Naive thymus-derived CD4-positive, alpha-beta T cell (primary cell): ENCODE data around the gene MFNG. TPM values are rescaled to one million over a fixed set of nuclear protein-coding genes. Genes with fewer than 3 reads are reported as not detected.
A peak's percentile ranks its signal among the peaks of the same experiment; 100 is the strongest.

Source experiments
- ATAC-seq: fragments of 150-1000 bp; cut with Tn5 transposase; 2 replicates; pipeline ENCODE4 v1.10.0; 2021; ENCODE audit warnings: mild to moderate bottlenecking, moderate library complexity
- CTCF ChIA-PET: fragments of 350-600 bp; sonication (Branson Sonifier 250); formaldehyde crosslinking; loops from one replicate; lab custom pipeline; 2021; ENCODE audit warnings: antibody characterized with exemption; lab: Charles Lee
- POLR2A ChIA-PET: fragments of 350-600 bp; sonication (Branson Sonifier 250); formaldehyde crosslinking; loops from one replicate; lab custom pipeline; 2021; ENCODE audit warnings: antibody characterized with exemption, inconsistent platforms; lab: Charles Lee
- DNase-seq, 9 donors: peaks; one replicate each; pipeline versions ENCODE4 v3.0.0 to v3.0.0-alpha.2; 2020 to 2022; ENCODE audit warnings: mixed read lengths in 1 of 9
- H3K27ac ChIP-seq: one replicate; pipeline ENCODE4 v1.7.0; 2013; ENCODE audit warnings: mild to moderate bottlenecking, low read depth, low read length, moderate library complexity
- H3K27me3 ChIP-seq, 2 donors: one replicate each; pipeline ENCODE4 v1.7.0; 2013; ENCODE audit warnings: low read length in 2 of 2, mild to moderate bottlenecking in 2 of 2, moderate library complexity in 2 of 2; ENCODE audit not compliant: control insufficient read depth in 2 of 2, insufficient read depth in 2 of 2
- H3K36me3 ChIP-seq, 3 experiments: 1 replicate in 2 of 3; 2 replicates in 1 of 3; pipeline ENCODE4 v1.7.0; 2013; ENCODE audit warnings: low read length in 3 of 3, mild to moderate bottlenecking in 3 of 3, moderate library complexity in 1 of 3; ENCODE audit not compliant: insufficient read depth in 3 of 3, control insufficient read depth in 2 of 3
- H3K4me1 ChIP-seq, 2 donors: one replicate each; pipeline ENCODE4 v1.7.0; 2013; ENCODE audit warnings: low read length in 2 of 2, mild to moderate bottlenecking in 2 of 2, moderate library complexity in 1 of 2; ENCODE audit not compliant: control insufficient read depth in 2 of 2, insufficient read depth in 2 of 2
- H3K4me3 ChIP-seq: 2 replicates; pipeline ENCODE4 v1.7.0; 2013; ENCODE audit warnings: mild to moderate bottlenecking, low read length
- H3K9me3 ChIP-seq, 3 experiments: 1 replicate in 2 of 3; 2 replicates in 1 of 3; pipeline ENCODE4 v1.7.0; 2013; ENCODE audit warnings: low read length in 3 of 3; ENCODE audit not compliant: control insufficient read depth in 2 of 3
- H3K27ac Mint-ChIP-seq, 9 donors: one replicate each; pipeline ENCODE4 v1.8.0; 2020 to 2022; ENCODE audit warnings: mixed read lengths in 9 of 9, mild to moderate bottlenecking in 8 of 9, moderate library complexity in 5 of 9, inconsistent platforms in 2 of 9
- H3K27me3 Mint-ChIP-seq, 5 donors: one replicate each; pipeline ENCODE4 v1.8.0; 2021 to 2022; ENCODE audit warnings: mixed read lengths in 5 of 5, mild to moderate bottlenecking in 1 of 5
- H3K36me3 Mint-ChIP-seq, 5 donors: one replicate each; pipeline ENCODE4 v1.8.0; 2020 to 2022; ENCODE audit warnings: mixed read lengths in 5 of 5, mild to moderate bottlenecking in 3 of 5, inconsistent platforms in 1 of 5
- H3K4me1 Mint-ChIP-seq, 7 donors: one replicate each; pipeline ENCODE4 v1.8.0; 2020 to 2022; ENCODE audit warnings: mixed read lengths in 7 of 7, mild to moderate bottlenecking in 3 of 7, inconsistent platforms in 1 of 7
- H3K4me3 Mint-ChIP-seq, 10 donors: one replicate each; pipeline ENCODE4 v1.8.0; 2020 to 2022; ENCODE audit warnings: mild to moderate bottlenecking in 10 of 10, mixed read lengths in 10 of 10, moderate library complexity in 6 of 10, inconsistent platforms in 2 of 10
- H3K9me3 Mint-ChIP-seq, 11 donors: one replicate each; pipeline ENCODE4 v1.8.0; 2020 to 2022; ENCODE audit warnings: mixed read lengths in 11 of 11, mild to moderate bottlenecking in 4 of 11, inconsistent platforms in 1 of 11, moderate library complexity in 1 of 11
- intact Hi-C, 2 donors: fragments of 100-400 bp; cut with micrococcal nuclease; formaldehyde crosslinking; loops; one replicate each; pipeline ENCODE4 v1.15.1; 2023
- polyA plus RNA-seq, 2 donors: library from polyadenylated mRNA; unstranded; fragments of 300-500 nt; fragmentation: Illumina TruSeq; gene quantifications; one replicate each; pipeline ENCODE4 v1.2.3, GENCODE V29; 2021
- total RNA-seq, 6 experiments: library from RNA in 5 of 6; stranded (reverse) in 5 of 6; gene quantifications; 1 replicate in 5 of 6; 2 replicates in 1 of 6; pipeline ENCODE4 v1.2.3 and lab custom pipeline; 2021 to 2026

MFNG gene
- total and polyA plus RNA-seq, 7 experiments from 2014 or later: 146 to 449 (median 216) TPM

GRCh38 chr22:37521236-37521739, 35.1 kb upstream of the MFNG start:
- H3K27ac ChIP-seq: no peak overlapping the region
- peak overlapping the region in 7 of 10 donors; percentile 16 to 77 (median 42) for H3K4me3 Mint-ChIP-seq
- CTCF ChIA-PET: no interaction called here
- H3K9me3 ChIP-seq: no peaks in the 10 kb centered on the region
- H3K9me3 Mint-ChIP-seq: no peaks in the 10 kb centered on the region
- H3K27me3 ChIP-seq: peaks cover 0 to 8% of the 10 kb centered on the region in 2 donors
- ATAC-seq (no peak), DNase-seq (no peak)
- H3K4me1 Mint-ChIP-seq: peaks cover 6 to 16% (median 9%) of the 10 kb centered on the region in 7 donors
- peaks cover 24 to 69% (median 34%) of the 10 kb centered on the region in 5 donors for H3K27me3 Mint-ChIP-seq
- H3K36me3 Mint-ChIP-seq: no peaks in the 10 kb centered on the region
- H3K4me3 ChIP-seq: no peak overlapping the region
- H3K4me1 ChIP-seq: peaks cover 4 to 6% of the 10 kb centered on the region in 2 donors
- no peak overlapping the region for H3K27ac Mint-ChIP-seq
- intact Hi-C loops: no loop called here
- POLR2A ChIA-PET: no interaction called here
- no peaks in the 10 kb centered on the region for H3K36me3 ChIP-seq

- Histone ChIP-seq H3K36me3 (no peaks in the 10 kb centered on the region), H3K9me3 (no peaks in the 10 kb centered on the region), H3K4me3 (no peak overlapping the region), H3K27ac (no peak overlapping the region), H3K27me3 (peaks cover 0 to 8% of the 10 kb centered on the region in 2 donors), H3K4me1 (peaks cover 4 to 6% of the 10 kb centered on the region in 2 donors)
- peaks cover 6 to 16% (median 7%) of the 10 kb centered on the region in 7 donors for H3K4me1 Mint-ChIP-seq
- ATAC-seq: no peak
- H3K27ac Mint-ChIP-seq: no peak overlapping the region
- intact Hi-C loops: no loop called here
- no peaks in the 10 kb centered on the region for H3K36me3 Mint-ChIP-seq
- POLR2A ChIA-PET: no interaction called here
- CTCF ChIA-PET: no interaction called here
- peaks cover 24 to 70% (median 34%) of the 10 kb centered on the region in 5 donors for H3K27me3 Mint-ChIP-seq
- no peak for DNase-seq
- peak overlapping the region in 9 of 10 donors; percentile 44 to 77 (median 59) for H3K4me3 Mint-ChIP-seq
- no peaks in the 10 kb centered on the region for H3K9me3 Mint-ChIP-seq
Measured at GRCh38 chr22:37520776-37521191, 34.6 kb upstream of the MFNG start.

- H3K36me3 ChIP-seq: no peaks in the 10 kb centered on the region
- peaks cover 6 to 16% (median 7%) of the 10 kb centered on the region in 7 donors for H3K4me1 Mint-ChIP-seq
- no peaks in the 10 kb centered on the region for H3K9me3 ChIP-seq
- peaks cover 24 to 76% (median 34%) of the 10 kb centered on the region in 5 donors for H3K27me3 Mint-ChIP-seq
- no peaks in the 10 kb centered on the region for H3K36me3 Mint-ChIP-seq
- CTCF ChIA-PET: no interaction called here
- intact Hi-C loops: no loop called here
- ATAC-seq (peak; percentile 68), DNase-seq (peak in 1 of 9 donors; percentile 34)
- peak within 1 kb of the TSS in 5 of 9 donors; percentile 11 to 78 (median 27) for H3K27ac Mint-ChIP-seq
- H3K4me3 ChIP-seq: peak within 1 kb of the TSS; percentile 43
- no peaks in the 10 kb centered on the region for H3K9me3 Mint-ChIP-seq
- POLR2A ChIA-PET: no interaction called here
- H3K4me1 ChIP-seq: peaks cover 4 to 6% of the 10 kb centered on the region in 2 donors
- H3K4me3 Mint-ChIP-seq: peak within 1 kb of the TSS; percentile 65 to 93 (median 82)
- no peak within 1 kb of the TSS for H3K27ac ChIP-seq
- H3K27me3 ChIP-seq: peaks cover 0 to 8% of the 10 kb centered on the region in 2 donors
Measured at GRCh38 chr22:37519268-37520195, 33.3 kb upstream of the MFNG start, which contains the start of gene CARD10. Gene CARD10 (minus strand): TSS chr22:37519415. CDS start chr22:37519200, 215 bp downstream.

GRCh38 chr22:37518509-37519267, 32.5 kb upstream of the MFNG start:
- DNase-seq (no peak), ATAC-seq (peak; percentile 20)
- peaks cover 24 to 77% (median 30%) of the 10 kb centered on the region in 5 donors for H3K27me3 Mint-ChIP-seq
- H3K9me3 Mint-ChIP-seq: no peaks in the 10 kb centered on the region
- Histone ChIP-seq H3K9me3 (no peaks in the 10 kb centered on the region), H3K27ac (no peak overlapping the region), H3K4me1 (peaks cover 4 to 6% of the 10 kb centered on the region in 2 donors), H3K4me3 (peak overlapping the region; percentile 30), H3K36me3 (no peaks in the 10 kb centered on the region), H3K27me3 (peaks cover 0 to 8% of the 10 kb centered on the region in 2 donors)
- H3K36me3 Mint-ChIP-seq: no peaks in the 10 kb centered on the region
- H3K4me1 Mint-ChIP-seq: peaks cover 6 to 16% (median 7%) of the 10 kb centered on the region in 7 donors
- peak overlapping the region in 5 of 9 donors; percentile 11 to 78 (median 27) for H3K27ac Mint-ChIP-seq
- POLR2A ChIA-PET: no interaction called here
- CTCF ChIA-PET: no interaction called here
- H3K4me3 Mint-ChIP-seq: peak overlapping the region; percentile 65 to 93 (median 82)
- intact Hi-C loops: no loop called here

- CTCF ChIA-PET: no interaction called here
- Mint-ChIP-seq H3K27ac (peak overlapping the region in 4 of 9 donors; percentile 11 to 78 (median 23)), H3K27me3 (peaks cover 23 to 74% (median 28%) of the 10 kb centered on the region in 5 donors), H3K36me3 (no peaks in the 10 kb centered on the region), H3K4me3 (peak overlapping the region; percentile 65 to 93 (median 82)), H3K4me1 (peaks cover 6 to 16% (median 7%) of the 10 kb centered on the region in 7 donors), H3K9me3 (no peaks in the 10 kb centered on the region)
- no peak overlapping the region for H3K4me3 ChIP-seq
- DNase-seq (no peak), ATAC-seq (no peak)
- H3K36me3 ChIP-seq: no peaks in the 10 kb centered on the region
- H3K4me1 ChIP-seq: peaks cover 4 to 6% of the 10 kb centered on the region in 2 donors
- POLR2A ChIA-PET: no interaction called here
- H3K27ac ChIP-seq: no peak overlapping the region
- intact Hi-C loops: no loop called here
- H3K27me3 ChIP-seq: peaks cover 0 to 8% of the 10 kb centered on the region in 2 donors
- no peaks in the 10 kb centered on the region for H3K9me3 ChIP-seq
Measured at GRCh38 chr22:37517826-37518450, 31.8 kb upstream of the MFNG start.

GRCh38 chr22:37516456-37516855, 30.3 kb upstream of the MFNG start:
- POLR2A ChIA-PET: no interaction called here
- no peak overlapping the region for H3K27ac ChIP-seq
- intact Hi-C loops: no loop called here
- H3K4me3 Mint-ChIP-seq: no peak overlapping the region
- H3K4me1 ChIP-seq: peaks cover 4 to 6% of the 10 kb centered on the region in 2 donors
- H3K27ac Mint-ChIP-seq: no peak overlapping the region
- H3K9me3 ChIP-seq: no peaks in the 10 kb centered on the region
- no peak for DNase-seq
- no peaks in the 10 kb centered on the region for H3K9me3 Mint-ChIP-seq
- peaks cover 13 to 64% (median 14%) of the 10 kb centered on the region in 5 donors for H3K27me3 Mint-ChIP-seq
- peaks cover 0 to 8% of the 10 kb centered on the region in 2 donors for H3K27me3 ChIP-seq
- H3K36me3 ChIP-seq: no peaks in the 10 kb centered on the region
- no peaks in the 10 kb centered on the region for H3K36me3 Mint-ChIP-seq
- CTCF ChIA-PET: interaction anchor here (0.6 kb wide), 1 partner anchor 252 kb away, joined by 3 read pairs; no protein-coding TSS in a partner anchor
- H3K4me1 Mint-ChIP-seq: peaks cover 5 to 15% (median 7%) of the 10 kb centered on the region in 7 donors
- H3K4me3 ChIP-seq: no peak overlapping the region
- ATAC-seq: no peak
